Activated CD4-positive, alpha-beta T cell treated with anti-CD3 and anti-CD28 coated beads, Interleukin-2, amount 50 U/mL, for 16 hours (primary cell): ENCODE measurements around the gene TTC28.
"Not testable (repeated sequence)": the region's sequence is repeated elsewhere in the genome, so short reads cannot be mapped to it uniquely, and the experiment has no call there.

ENCODE experiments used
- DNase-seq: peaks from one replicate; pipeline ENCODE4 v3.0.0-alpha.2; 2020

TTC28 gene

GRCh38 chr22:28679611-28680287 is at the start of gene TTC28:
Gene TTC28, minus strand, starts transcription at chr22:28679840. Its CDS starts 117 bp downstream, at chr22:28679723.
- DNase-seq, result not testable (repeated sequence)

GRCh38 chr22:28728621-28729313 is 49.1 kb upstream of the TTC28 start:
- no peak for DNase-seq

GRCh38 chr22:28728002-28728401 is 48.4 kb upstream of the TTC28 start:
- DNase-seq, result no peak

GRCh38 chr22:28718044-28718443 is 38.4 kb upstream of the TTC28 start:
- peak; percentile 16 for DNase-seq

- no peak for DNase-seq
These were observed 37.0 kb upstream of the TTC28 start for GRCh38 chr22:28716686-28717085.

GRCh38 chr22:28715611-28716010 is 36.0 kb upstream of the TTC28 start:
- DNase-seq, result no peak

GRCh38 chr22:28714043-28714628 is 34.5 kb upstream of the TTC28 start:
- DNase-seq, result peak; percentile 65

- DNase-seq, result no peak
These were observed 32.5 kb upstream of the TTC28 start for GRCh38 chr22:28711820-28712777.

GRCh38 chr22:28711341-28711740 is 31.7 kb upstream of the TTC28 start:
- no peak for DNase-seq

GRCh38 chr22:28710576-28711191 is 31.0 kb upstream of the TTC28 start:
- DNase-seq, result no peak

GRCh38 chr22:28710107-28710506 is 30.5 kb upstream of the TTC28 start:
- DNase-seq, result no peak

GRCh38 chr22:28706845-28707244 is 27.2 kb upstream of the TTC28 start:
- DNase-seq, result no peak

GRCh38 chr22:28703436-28703835 is 23.8 kb upstream of the TTC28 start:
- DNase-seq, result no peak

GRCh38 chr22:28702891-28703290 is 23.3 kb upstream of the TTC28 start:
- no peak for DNase-seq

- not testable (repeated sequence) for DNase-seq
These were observed 13.6 kb upstream of the TTC28 start for GRCh38 chr22:28693041-28693760.

GRCh38 chr22:28689796-28690195 is 10.2 kb upstream of the TTC28 start:
- DNase-seq, result not testable (repeated sequence)

GRCh38 chr22:28682966-28683365 is 3.3 kb upstream of the TTC28 start:
- not testable (repeated sequence) for DNase-seq

- DNase-seq, result peak; percentile 23
These were observed 1.3 kb upstream of the TTC28 start for GRCh38 chr22:28680813-28681490.

- DNase-seq, result not testable (repeated sequence)
These were observed 646 bp downstream of the TTC28 start for GRCh38 chr22:28678778-28679610.

GRCh38 chr22:28678170-28678569 is 1.5 kb downstream of the TTC28 start:
- DNase-seq, result not testable (repeated sequence)
